MM.1S (cell line): ENCODE results near the gene YWHAQ.
A peak's percentile ranks its signal among the peaks of the same experiment; 100 is the strongest.

ENCODE experiments used
- CTCF ChIP-seq: fragments of 300-600 bp; sonication (generic); IDR thresholded peaks from 2 replicates; pipeline ENCODE4 v1.5.1; 2016; ENCODE audit warnings: antibody characterized with exemption, low read length, mixed read lengths
- EZH2phosphoT487 ChIP-seq: fragments of 300-600 bp; sonication (generic); IDR thresholded peaks from 2 replicates; pipeline ENCODE4 v1.6.1; 2018; ENCODE audit warnings: antibody characterized with exemption, low read length

- peak; percentile 44 for TF ChIP-seq CTCF
- TF ChIP-seq EZH2phosphoT487, result no peak
These were observed 75.3 kb downstream of the YWHAQ start, which contains the start of gene ADAM17 for GRCh38 chr2:9555297-9556120.
